Stimulated activated CD4-positive, alpha-beta T cell treated with anti-CD3 and anti-CD28 coated beads, Interleukin-4, amount 100 ng/mL, for 1 hour (primary cell): ENCODE data around the gene RCE1.

Experiments used
- DNase-seq: peaks from one replicate; pipeline ENCODE4 v3.0.0-alpha.2; 2020

The RCE1 gene

GRCh38 chr11:66845143-66845875 is 2.1 kb downstream of the RCE1 start:
- no peak for DNase-seq

GRCh38 chr11:66845876-66846212 is 2.6 kb downstream of the RCE1 start:
- no peak for DNase-seq

- DNase-seq = no peak
These were observed 3.4 kb downstream of the RCE1 start for GRCh38 chr11:66846671-66847091.

- DNase-seq = no peak
These were observed 4.4 kb downstream of the RCE1 start for GRCh38 chr11:66847461-66848232.

GRCh38 chr11:66848671-66849500 is 5.6 kb downstream of the RCE1 start:
- DNase-seq = no peak

- DNase-seq = no peak
These were observed 6.4 kb downstream of the RCE1 start for GRCh38 chr11:66849501-66850234.

GRCh38 chr11:66850235-66850587 is 7.0 kb downstream of the RCE1 start:
- no peak for DNase-seq

- DNase-seq = no peak
These were observed 7.5 kb downstream of the RCE1 start for GRCh38 chr11:66850588-66851238.

GRCh38 chr11:66851239-66851596 is 8.0 kb downstream of the RCE1 start:
- no peak for DNase-seq

GRCh38 chr11:66851698-66852465 is 8.6 kb downstream of the RCE1 start:
- no peak for DNase-seq

GRCh38 chr11:66852466-66853241 is 9.4 kb downstream of the RCE1 start:
- DNase-seq = no peak

- no peak for DNase-seq
These were observed 10.3 kb downstream of the RCE1 start for GRCh38 chr11:66853242-66854229.

- no peak for DNase-seq
These were observed 11.0 kb downstream of the RCE1 start for GRCh38 chr11:66854231-66854661.

- DNase-seq = no peak
These were observed 11.5 kb downstream of the RCE1 start for GRCh38 chr11:66854729-66855211.

GRCh38 chr11:66855574-66856495 is 12.6 kb downstream of the RCE1 start:
- peak; percentile 78 for DNase-seq

GRCh38 chr11:66856496-66857233 is 13.4 kb downstream of the RCE1 start, which contains the start of gene LRFN4:
Gene LRFN4, plus strand, starts transcription at chr11:66857064. Its CDS starts 681 bp downstream, at chr11:66857745.
- no peak for DNase-seq

GRCh38 chr11:66857234-66857926 is 14.1 kb downstream of the RCE1 start:
- DNase-seq = no peak
